H1 (cell line): Measurements from ENCODE around the gene KANSL1. TPM values are rescaled to one million over a fixed set of nuclear protein-coding genes. Genes with fewer than 3 reads are reported as not detected.

Experiments
- CTCF ChIA-PET: fragments of 300-600 bp; sonication (Branson Sonifier 250); formaldehyde crosslinking; loops from one replicate; lab custom pipeline; 2021; ENCODE audit not compliant: partially characterized antibody; lab: Charles Lee
- POLR2A ChIA-PET: fragments of 300-600 bp; sonication (Branson Sonifier 250); formaldehyde crosslinking; loops from one replicate; lab custom pipeline; 2021; ENCODE audit warnings: inconsistent platforms; ENCODE audit not compliant: partially characterized antibody; lab: Charles Lee
- DNase-seq, 2 experiments: peaks; one replicate each; pipeline versions ENCODE4 v3.0.0 to v3.0.0-alpha.2; 2010 to 2022; ENCODE audit warnings: low spot score in 2 of 2, low read depth in 1 of 2, mixed read lengths in 1 of 2
- FAIRE-seq: peaks from 2 replicates; lab custom pipeline; 2011; peaks lifted over from hg19 to GRCh38; lab: Jason Lieb, UNC
- H2AFZ ChIP-seq: 2 replicates; pipeline ENCODE4 v1.8.1; 2012; ENCODE audit warnings: low read length, inconsistent platforms
- H2AK5ac ChIP-seq: 2 replicates; pipeline ENCODE4 v1.6.1; 2013; ENCODE audit warnings: low read depth, low read length
- H2BK120ac ChIP-seq: replicated peaks from 2 replicates; pipeline ENCODE3; 2013; ENCODE audit warnings: low read depth, low read length, inconsistent platforms
- H2BK12ac ChIP-seq: 2 replicates; pipeline ENCODE4 v1.6.1; 2013; ENCODE audit warnings: low read depth, low read length
- H2BK15ac ChIP-seq: 2 replicates; pipeline ENCODE4 v1.6.1; 2013; ENCODE audit warnings: low read length
- H2BK20ac ChIP-seq: 2 replicates; pipeline ENCODE4 v1.6.1; 2013; ENCODE audit warnings: low read length
- H2BK5ac ChIP-seq: 2 replicates; pipeline ENCODE4 v1.6.1; 2013; ENCODE audit warnings: low read depth, low read length
- H3K14ac ChIP-seq: 2 replicates; pipeline ENCODE4 v1.6.1; 2013; ENCODE audit warnings: inconsistent platforms; ENCODE audit not compliant: insufficient read length
- H3K18ac ChIP-seq: 2 replicates; pipeline ENCODE4 v1.6.1; 2013; ENCODE audit warnings: low read length; ENCODE audit errors: extremely low read depth
- H3K23ac ChIP-seq: 2 replicates; pipeline ENCODE4 v1.6.1; 2013; ENCODE audit warnings: inconsistent platforms; ENCODE audit not compliant: insufficient read length
- H3K23me2 ChIP-seq: 2 replicates; pipeline ENCODE4 v1.6.1; 2013; ENCODE audit warnings: low read depth, low read length
- H3K27ac ChIP-seq: 2 replicates; pipeline ENCODE4 v1.6.1; 2011; ENCODE audit warnings: low read depth, low read length, inconsistent platforms
- H3K27me3 ChIP-seq, 4 experiments: replicated peaks in 1 of 4; 1 replicate in 1 of 4; 2 replicates in 3 of 4; pipeline versions ENCODE4 v1.6.1 to v1.8.1; 2011 to 2013; ENCODE audit warnings: low read length in 3 of 4, mild to moderate bottlenecking in 3 of 4, inconsistent platforms in 2 of 4, mixed read lengths in 2 of 4, moderate library complexity in 1 of 4; ENCODE audit not compliant: control insufficient read depth in 3 of 4, insufficient read depth in 3 of 4; ENCODE audit errors: extremely low read depth in 1 of 4
- H3K36me3 ChIP-seq, 4 experiments: 2 replicates each; pipeline versions ENCODE4 v1.6.1 to v1.8.1; 2011 to 2013; ENCODE audit warnings: mild to moderate bottlenecking in 4 of 4, low read length in 3 of 4, moderate library complexity in 2 of 4, control low read depth in 1 of 4, inconsistent platforms in 1 of 4; ENCODE audit not compliant: insufficient read depth in 4 of 4, control insufficient read depth in 2 of 4
- H3K4ac ChIP-seq: replicated peaks from 2 replicates; pipeline ENCODE3; 2013; ENCODE audit warnings: low read length, low read depth, mixed read lengths, inconsistent platforms; ENCODE audit not compliant: insufficient read length
- H3K4me1 ChIP-seq, 4 experiments: replicated peaks in 1 of 4; 1 replicate in 1 of 4; 2 replicates in 3 of 4; pipeline versions ENCODE4 v1.6.1 to v1.8.1; 2011 to 2013; ENCODE audit warnings: low read length in 3 of 4, inconsistent platforms in 2 of 4, mixed read lengths in 1 of 4; ENCODE audit not compliant: insufficient read depth in 4 of 4, control insufficient read depth in 3 of 4
- H3K4me2 ChIP-seq, 2 experiments: 2 replicates each; pipeline versions ENCODE4 v1.6.1 to v1.8.1; 2011 to 2013; ENCODE audit warnings: low read depth in 2 of 2, low read length in 2 of 2, control low read depth in 1 of 2, inconsistent platforms in 1 of 2, mild to moderate bottlenecking in 1 of 2; ENCODE audit not compliant: insufficient read depth in 1 of 2
- H3K4me3 ChIP-seq, 4 experiments: fragments of 200-600, 300-600 bp in 1 of 4; sonication (generic), shearing (Covaris generic), sonication (Bioruptor Twin) in 1 of 4; 2 replicates each; pipeline versions ENCODE4 v1.5.1 to v1.8.1; 2011 to 2016; ENCODE audit warnings: low read length in 4 of 4, low read depth in 3 of 4, control low read depth in 2 of 4, inconsistent platforms in 2 of 4, mild to moderate bottlenecking in 2 of 4, mixed read lengths in 1 of 4, moderate library complexity in 1 of 4; ENCODE audit not compliant: insufficient read depth in 2 of 4; ENCODE audit errors: extremely low read depth in 1 of 4
- H3K56ac ChIP-seq: replicated peaks from 2 replicates; pipeline ENCODE3; 2013; ENCODE audit warnings: low read depth, mild to moderate bottlenecking, mixed read lengths, low read length, inconsistent platforms; ENCODE audit not compliant: insufficient read length
- H3K79me1 ChIP-seq: 2 replicates; pipeline ENCODE4 v1.6.1; 2013; ENCODE audit warnings: low read depth, low read length, control low read depth
- H3K79me2 ChIP-seq, 2 experiments: 2 replicates each; pipeline versions ENCODE4 v1.6.1 to v1.8.1; 2012 to 2013; ENCODE audit warnings: low read length in 2 of 2, mild to moderate bottlenecking in 2 of 2, inconsistent platforms in 1 of 2; ENCODE audit not compliant: insufficient read depth in 2 of 2, control insufficient read depth in 1 of 2
- H3K9ac ChIP-seq, 4 experiments: replicated peaks in 1 of 4; 1 replicate in 1 of 4; 2 replicates in 3 of 4; pipeline versions ENCODE4 v1.6.1 to v1.8.1; 2011 to 2013; ENCODE audit warnings: low read depth in 3 of 4, low read length in 3 of 4, control low read depth in 2 of 4, mild to moderate bottlenecking in 2 of 4, moderate library complexity in 2 of 4, inconsistent platforms in 1 of 4; ENCODE audit errors: extremely low read depth in 1 of 4
- H3K9me3 ChIP-seq, 2 experiments: 2 replicates each; pipeline versions ENCODE4 v1.6.1 to v1.8.1; 2012 to 2013; ENCODE audit warnings: mild to moderate bottlenecking in 2 of 2, moderate library complexity in 2 of 2, control low read depth in 1 of 2, inconsistent platforms in 1 of 2, low read depth in 1 of 2, low read length in 1 of 2, mixed read lengths in 1 of 2; ENCODE audit not compliant: insufficient read depth in 2 of 2
- H4K20me1 ChIP-seq, 2 experiments: replicated peaks in 1 of 2; 2 replicates each; pipeline versions ENCODE3 to v1.8.1; 2011 to 2013; ENCODE audit warnings: inconsistent platforms in 2 of 2, low read length in 2 of 2, mild to moderate bottlenecking in 1 of 2; ENCODE audit not compliant: insufficient read depth in 2 of 2, control insufficient read depth in 1 of 2
- H4K5ac ChIP-seq: 2 replicates; pipeline ENCODE4 v1.6.1; 2013; ENCODE audit warnings: low read length, low read depth, mixed read lengths, inconsistent platforms; ENCODE audit not compliant: insufficient read length
- H4K8ac ChIP-seq: 2 replicates; pipeline ENCODE4 v1.8.0; 2013; ENCODE audit warnings: mild to moderate bottlenecking, moderate library complexity, low read length, inconsistent platforms; ENCODE audit not compliant: insufficient read depth; ENCODE audit errors: extremely low read depth
- H4K91ac ChIP-seq: replicated peaks from 2 replicates; pipeline ENCODE3; 2013; ENCODE audit warnings: low read length, mixed read lengths, inconsistent platforms; ENCODE audit not compliant: insufficient read length
- CHD1 ChIP-seq: IDR thresholded peaks from 2 replicates; pipeline ENCODE4 v1.6.1; 2012; ENCODE audit warnings: low read depth, low read length, improper control_type of control experiment
- CREB1 ChIP-seq: IDR thresholded peaks from 2 replicates; pipeline ENCODE4 v1.6.1; 2012; ENCODE audit warnings: inconsistent platforms
- FOSL1 ChIP-seq: IDR thresholded peaks from 2 replicates; pipeline ENCODE4 v1.6.1; 2011; ENCODE audit warnings: mild to moderate bottlenecking, low read depth, low read length, moderate library complexity; ENCODE audit not compliant: insufficient read depth
- GABPA ChIP-seq: IDR thresholded peaks from 2 replicates; pipeline ENCODE4 v1.6.1; 2011; ENCODE audit warnings: mild to moderate bottlenecking, low read length, moderate library complexity, borderline replicate concordance; ENCODE audit not compliant: insufficient read depth
- NRF1 ChIP-seq: IDR thresholded peaks from 2 replicates; pipeline ENCODE4 v1.6.1; 2011; ENCODE audit warnings: mild to moderate bottlenecking, low read depth, low read length, improper control_type of control experiment
- RFX5 ChIP-seq: IDR thresholded peaks from 2 replicates; pipeline ENCODE4 v1.6.1; 2011; ENCODE audit warnings: low read depth, low read length, improper control_type of control experiment, borderline replicate concordance
- RNF2 ChIP-seq: fragments of 200-900, 300-1000 bp; sonication (generic); IDR thresholded peaks from 2 replicates; pipeline ENCODE4 v1.7.1; 2016; ENCODE audit warnings: borderline replicate concordance, low read depth, mild to moderate bottlenecking, antibody characterized with exemption, low read length; ENCODE audit not compliant: poor library complexity, severe bottlenecking; ENCODE audit errors: missing control alignments
- SIN3A ChIP-seq, 2 experiments: IDR thresholded peaks in 1 of 2; conservative IDR thresholded peaks in 1 of 2; 2 replicates each; pipeline ENCODE4 v1.6.1; 2011 to 2012; ENCODE audit warnings: low read length in 2 of 2, improper control_type of control experiment in 1 of 2, low read depth in 1 of 2, mild to moderate bottlenecking in 1 of 2
- SP1 ChIP-seq: IDR thresholded peaks from 2 replicates; pipeline ENCODE4 v1.6.1; 2011; ENCODE audit warnings: low read depth, low read length
- SP4 ChIP-seq: IDR thresholded peaks from 2 replicates; pipeline ENCODE4 v1.6.1; 2012; ENCODE audit warnings: low read length, inconsistent platforms
- TAF1 ChIP-seq: IDR thresholded peaks from 2 replicates; pipeline ENCODE4 v1.6.1; 2011; ENCODE audit warnings: mild to moderate bottlenecking, low read depth, low read length
- TEAD4 ChIP-seq: IDR thresholded peaks from 2 replicates; pipeline ENCODE4 v1.6.1; 2012; ENCODE audit warnings: low read depth, low read length, inconsistent platforms, mixed read lengths
- WGBS, 2 experiments: shearing (Covaris generic) in 1 of 2; methylation state at CpG; one replicate each; pipeline versions ENCODE4 v1.1.6 to v1.1.7; 2013 to 2015; ENCODE audit warnings: low lambda C conversion rate in 2 of 2, mixed read lengths in 2 of 2, inconsistent platforms in 1 of 2, low coverage in 1 of 2, missing lambda C conversion rate in 1 of 2; ENCODE audit not compliant: insufficient replicate concordance in 2 of 2, insufficient coverage in 1 of 2, insufficient read length in 1 of 2; ENCODE audit errors: extremely low coverage in 1 of 2, missing lambda C conversion rate in 1 of 2; 5-methylcytosine and 5-hydroxymethylcytosine counted together
- polyA plus RNA-seq, 7 experiments: library from polyadenylated mRNA; depleted of rRNA in 3 of 7; stranded (reverse) in 5 of 7; unstranded in 2 of 7; fragments of >200 nt in 5 of 7; fragments of 200-250 nt in 2 of 7; gene quantifications; 1 replicate in 5 of 7; 2 replicates in 1 of 7; 4 replicates in 1 of 7; pipeline versions ENCODE4 v1.2.1 to v1.2.3, GENCODE V29; 2011 to 2013; ENCODE audit warnings: missing spikeins in 2 of 7, mixed read lengths in 2 of 7
- total RNA-seq: library from RNA; stranded (reverse); fragmentation: NEBNext Ultra II Directional; extraction: Animal tissue kit (Norgen Biotek cat#: 25700); gene quantifications from 2 replicates; pipeline ENCODE4 v1.2.1, GENCODE V29; 2021
- TF ChIP-seq, protein P1 (sequence below): IDR thresholded peaks from 2 replicates; pipeline ENCODE4 v1.6.1; 2012; ENCODE audit warnings: inconsistent platforms

Gene KANSL1
- total and polyA plus RNA-seq, 2 of the 8 experiments (the other 6 are each of a cell fraction or from before 2014, with no cell fraction given), result 34.0 to 128 TPM

DNA sequence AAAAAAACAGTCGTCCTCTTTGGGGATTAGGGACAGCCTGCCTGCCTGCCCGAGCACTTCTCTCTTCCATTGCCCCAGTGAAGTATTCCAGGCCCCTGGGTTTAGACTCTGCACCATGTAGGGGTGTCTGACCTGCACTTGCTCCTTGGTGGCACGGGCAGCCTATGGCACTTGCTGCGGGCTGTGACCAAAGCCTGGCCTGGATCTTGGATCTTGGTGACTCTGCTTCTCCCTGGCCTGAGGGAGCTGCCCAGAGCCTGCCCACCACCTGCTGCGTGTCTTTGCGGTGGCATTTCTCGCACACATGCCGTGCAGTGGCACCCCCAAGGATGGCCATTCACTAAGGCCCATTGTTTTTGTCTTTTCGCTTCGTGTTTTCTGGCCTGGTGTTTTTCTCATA, 200.3 kb downstream of the KANSL1 start:
- Histone ChIP-seq H3K27ac (no peak overlapping the region), H3K4ac (no peak overlapping the region), H3K18ac (no peak overlapping the region), H3K79me1 (no peaks in the 10 kb centered on the region), H2BK12ac (no peak overlapping the region; the same call in 1 of the 2 replicates), H3K4me2 (no peak overlapping the region), H4K20me1 (no peaks in the 10 kb centered on the region), H2BK15ac (no peak overlapping the region), H3K23ac (no peak overlapping the region), H2AK5ac (no peak overlapping the region), H3K23me2 (no peaks in the 10 kb centered on the region), H3K9me3 (no peaks in the 10 kb centered on the region), H4K5ac (no peak overlapping the region), H2BK5ac (no peak overlapping the region), H2BK20ac (no peak overlapping the region), H3K14ac (no peak overlapping the region), H3K79me2 (no peaks in the 10 kb centered on the region), H4K8ac (no peak overlapping the region; the same call in 1 of the 2 replicates), H3K9ac (no peak overlapping the region), H3K56ac (no peak overlapping the region), H2AFZ (no peak overlapping the region), H2BK120ac (no peak overlapping the region), H3K27me3 (peaks cover 0 to 2% (median 0%) of the 10 kb centered on the region in 4 experiments; a peak in 1 of 7 replicates), H3K4me3 (no peak overlapping the region), H3K4me1 (peaks cover 0 to 9% (median 4%) of the 10 kb centered on the region in 4 experiments; a peak in 5 of 7 replicates), H3K36me3 (no peaks in the 10 kb centered on the region), H4K91ac (no peak overlapping the region)
- POLR2A ChIA-PET, result interaction anchor here (0.9 kb wide), 1 partner anchor 27 kb away, joined by 3 read pairs; no protein-coding TSS in a partner anchor
- DNase-seq (no peak), FAIRE-seq (no peak)
- CTCF ChIA-PET, result interaction anchor here (1.0 to 4.5 kb wide), 2 partner anchors 10 to 220 kb away, joined by 3 to 25 read pairs; no protein-coding TSS in a partner anchor
- 74% methylated on average over 9 of the region's 10 CpGs; no CpG with 5 or more reads in 1 of the 2 experiments for WGBS, 2 experiments
- TF ChIP-seq SIN3A (conservative IDR thresholded peaks at IDR 0.05 in 1 of 2, IDR thresholded peaks at IDR 0.05 in 1 of 2; ENCODE audit: low read depth in 1 of 2, low read length in 2 of 2) (no peak), TAF1 (no peak), TEAD4 (no peak), CHD1 (no peak), SP4 (no peak), CREB1 (no peak), NRF1 (no peak), RFX5 (no peak), SP1 (peak; percentile 92), RNF2 (no peak), GABPA (no peak), FOSL1 (no peak)
- TF ChIP-seq, protein P1, sequence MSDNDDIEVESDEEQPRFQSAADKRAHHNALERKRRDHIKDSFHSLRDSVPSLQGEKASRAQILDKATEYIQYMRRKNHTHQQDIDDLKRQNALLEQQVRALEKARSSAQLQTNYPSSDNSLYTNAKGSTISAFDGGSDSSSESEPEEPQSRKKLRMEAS, result 0 out of 2 replicates have a peak, but pooled peaks have one; percentile 6
